DMS53 (cell line): ENCODE results near the gene SLC25A44.

Experiments
- DNase-seq: peaks from one replicate; lab custom pipeline; 2025; lab: John Stamatoyannopoulos, UW

Gene SLC25A44

DNA sequence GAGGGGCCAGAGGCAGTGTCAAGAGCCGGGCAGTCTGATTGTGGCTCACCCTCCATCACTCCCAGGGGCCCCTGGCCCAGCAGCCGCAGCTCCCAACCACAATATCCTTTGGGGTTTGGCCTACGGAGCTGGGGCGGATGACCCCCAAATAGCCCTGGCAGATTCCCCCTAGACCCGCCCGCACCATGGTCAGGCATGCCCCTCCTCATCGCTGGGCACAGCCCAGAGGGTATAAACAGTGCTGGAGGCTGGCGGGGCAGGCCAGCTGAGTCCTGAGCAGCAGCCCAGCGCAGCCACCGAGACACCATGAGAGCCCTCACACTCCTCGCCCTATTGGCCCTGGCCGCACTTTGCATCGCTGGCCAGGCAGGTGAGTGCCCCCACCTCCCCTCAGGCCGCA lies 48.0 kb downstream of the SLC25A44 start, which contains the start of gene BGLAP:
Gene BGLAP (plus strand): TSS at position 259 of the 400 bp plus-strand sequence. CDS start 48 bp downstream, at position 307.
- no peak for DNase-seq

- DNase-seq: no peak
Measured at GRCh38 chr1:156242738-156243137, 48.8 kb downstream of the SLC25A44 start.

- DNase-seq: peak; percentile 26
Measured at GRCh38 chr1:156244126-156244525, 50.2 kb downstream of the SLC25A44 start.

GRCh38 chr1:156244712-156245111 lies 50.8 kb downstream of the SLC25A44 start:
- DNase-seq: no peak

DNA sequence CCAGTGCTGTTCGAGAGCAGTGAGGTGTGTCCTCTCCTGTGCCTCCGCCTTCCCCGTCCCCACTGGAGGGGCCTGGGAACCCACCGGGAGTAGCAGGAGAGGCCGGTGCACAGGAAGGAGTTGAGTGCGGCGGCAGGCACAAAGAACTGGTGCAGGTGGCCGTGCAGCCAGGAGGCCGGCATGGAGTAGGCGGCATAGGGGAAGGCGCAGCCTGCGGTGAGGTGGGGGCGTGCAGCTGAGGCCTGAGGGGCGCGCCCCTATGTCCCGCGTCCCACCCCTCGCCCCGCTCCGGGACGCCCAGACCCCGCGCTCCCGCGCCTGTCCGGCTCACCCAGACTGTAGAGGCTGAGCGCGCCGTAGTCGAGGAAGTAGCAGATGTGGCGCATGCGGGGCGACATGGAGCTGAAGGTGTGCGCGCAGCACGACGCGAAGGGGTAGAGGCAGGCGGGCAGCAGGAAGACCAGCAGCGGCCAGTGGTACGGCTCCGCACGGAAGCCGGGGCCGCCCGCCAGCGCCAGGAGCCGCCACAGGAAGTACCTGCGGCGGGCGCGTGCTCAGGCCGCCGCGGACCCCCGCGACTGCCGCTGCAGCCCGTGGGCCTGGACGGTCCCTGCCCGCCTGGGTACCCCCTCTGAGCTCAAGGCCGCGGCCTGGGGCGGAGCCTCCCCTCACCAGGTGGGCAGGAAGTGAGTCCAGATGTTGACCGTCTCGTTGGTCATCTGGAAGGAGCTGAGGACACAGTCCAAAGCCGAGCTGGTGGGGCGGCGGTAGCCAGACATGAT lies 51.7 kb downstream of the SLC25A44 start:
- DNase-seq: peak; percentile 89

- DNase-seq: no peak
Measured at GRCh38 chr1:156246241-156246780, 52.4 kb downstream of the SLC25A44 start.

- DNase-seq: peak; percentile 41
Measured at GRCh38 chr1:156246781-156247459, 53.0 kb downstream of the SLC25A44 start.

GRCh38 chr1:156247460-156248322 lies 53.8 kb downstream of the SLC25A44 start, which contains the start of gene PAQR6:
PAQR6 (minus strand) TSS chr1:156248056; CDS start chr1:156246731, 1,325 bp downstream.
- peak; percentile 64 for DNase-seq

DNA sequence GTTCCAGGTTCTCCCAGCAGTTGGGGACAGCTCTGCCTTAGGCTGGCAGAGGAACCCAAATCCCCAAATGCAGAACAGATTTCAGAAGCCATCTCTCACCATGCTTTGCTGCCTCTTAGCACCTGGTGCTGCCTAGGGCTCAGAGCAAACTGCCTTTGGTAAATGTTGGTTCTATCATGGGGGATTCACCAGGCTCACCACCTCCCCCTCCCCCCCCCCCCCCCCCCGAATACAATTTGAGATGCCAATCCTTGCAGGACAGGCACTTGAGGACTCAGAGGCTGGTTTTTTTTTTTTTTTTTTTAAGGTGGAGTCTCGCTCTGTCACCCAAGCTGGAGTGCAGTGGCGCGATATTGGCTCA lies 54.4 kb downstream of the SLC25A44 start:
- DNase-seq: peak; percentile 64

DNA sequence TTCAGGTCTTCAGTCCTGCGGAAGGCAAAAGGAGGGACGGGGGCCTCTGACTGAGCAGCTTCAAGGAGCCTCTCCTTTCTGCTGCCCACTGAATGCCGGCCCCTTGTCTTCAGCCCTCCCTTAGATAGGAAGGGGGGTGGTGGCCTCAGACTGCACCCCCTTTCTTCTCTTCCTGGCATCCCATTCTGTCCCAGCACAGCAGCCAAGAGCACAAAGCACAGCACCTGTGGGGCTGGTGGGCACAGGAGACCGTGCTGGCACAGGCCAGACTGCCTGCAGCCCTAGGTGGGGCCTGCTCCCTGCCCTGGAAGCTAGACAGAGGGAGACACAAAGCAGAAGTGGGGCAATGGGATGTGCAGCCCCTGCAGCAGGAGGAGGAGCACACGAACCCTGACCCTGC lies 55.7 kb downstream of the SLC25A44 start:
- DNase-seq: no peak

GRCh38 chr1:156251527-156251926 lies 57.6 kb downstream of the SLC25A44 start:
- DNase-seq: no peak

DNA sequence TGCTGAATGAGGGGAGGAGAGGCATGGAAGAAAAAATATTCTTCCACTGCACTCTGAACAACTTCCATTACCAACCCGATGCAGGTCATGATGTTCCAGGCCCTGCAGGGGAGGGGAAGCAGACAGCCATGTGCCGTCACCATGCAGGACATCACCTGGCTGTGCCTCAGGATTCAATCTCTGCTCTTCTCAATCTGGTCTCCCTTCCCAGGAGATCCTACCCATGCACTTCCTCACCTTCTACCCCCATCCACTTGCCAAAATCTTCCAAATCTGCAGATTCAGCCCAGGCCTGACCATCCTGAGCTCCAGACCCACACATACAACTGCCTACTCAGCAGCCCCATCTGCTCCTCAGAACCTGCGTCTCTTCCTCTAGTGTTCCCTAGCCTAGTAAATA lies 59.7 kb downstream of the SLC25A44 start:
- DNase-seq: no peak

DNA sequence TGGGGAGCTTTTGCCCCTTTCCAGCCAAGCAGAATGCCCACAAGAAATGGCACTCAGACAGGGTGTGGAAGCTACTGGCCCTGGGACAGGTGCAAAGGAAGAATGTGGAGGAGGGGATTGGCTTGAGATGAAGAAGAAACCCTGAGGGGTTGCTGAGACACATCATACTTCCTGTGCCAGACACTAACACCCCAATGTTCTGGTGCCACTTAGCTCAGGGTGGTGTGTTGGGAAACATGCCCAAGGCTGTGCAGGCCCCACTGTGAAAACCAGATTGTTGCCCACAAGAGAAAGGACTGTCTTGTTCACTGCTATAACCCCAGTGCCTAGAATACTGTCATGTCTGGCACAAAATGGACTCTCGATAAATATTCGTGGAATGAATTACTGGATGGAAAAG lies 63.8 kb downstream of the SLC25A44 start:
- DNase-seq: no peak

- no peak for DNase-seq
Measured at GRCh38 chr1:156258859-156259258, 65.0 kb downstream of the SLC25A44 start.

DNA sequence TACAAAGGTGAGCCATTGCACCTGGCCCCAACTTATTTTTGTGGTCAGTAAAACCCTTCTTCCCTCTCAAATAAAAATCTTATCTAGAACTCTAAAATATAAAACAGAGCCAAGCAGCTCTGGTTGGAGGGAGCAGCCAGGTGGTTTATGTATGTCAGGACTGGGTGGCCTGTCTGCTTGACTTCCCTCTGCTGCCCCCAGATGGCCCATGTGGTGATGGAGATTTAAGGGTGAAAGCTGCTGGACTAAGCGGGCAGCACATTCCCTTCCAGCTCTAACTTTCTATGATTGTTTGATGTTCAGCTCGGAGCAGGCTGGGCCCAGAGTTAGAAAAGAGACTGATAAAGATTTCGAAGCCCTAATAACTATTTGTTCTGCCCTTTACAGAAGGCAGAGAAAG lies 65.9 kb downstream of the SLC25A44 start:
- no peak for DNase-seq

- no peak for DNase-seq
Measured at GRCh38 chr1:156260896-156261295, 67.0 kb downstream of the SLC25A44 start.
